Panc1 (cell line): ENCODE data around the gene CENATAC. TPM values are rescaled to one million over a fixed set of nuclear protein-coding genes. Genes with fewer than 3 reads are reported as not detected.
"Not testable (repeated sequence)": the region's sequence is repeated elsewhere in the genome, so short reads cannot be mapped to it uniquely, and the experiment has no call there.

ENCODE experiments used
- ATAC-seq: fragments of 200-7000 bp; cut with Tn5 transposase; 2 replicates; pipeline ENCODE4 v1.9.1; 2020; ENCODE audit warnings: mild to moderate bottlenecking, moderate library complexity
- BruUV-seq: library from RNA; stranded (reverse); fragments of 400-500 nt; replicated peaks from 2 replicates; lab custom pipeline; 2021; lab: Mats Ljungman, UMichigan
- CTCF ChIA-PET: fragments of 300-600 bp; sonication (Branson Sonifier 250); formaldehyde crosslinking; loops from one replicate; lab custom pipeline; 2022; ENCODE audit warnings: antibody characterized with exemption; lab: Charles Lee
- POLR2A ChIA-PET: fragments of 300-600 bp; sonication (Branson Sonifier 250); formaldehyde crosslinking; loops from one replicate; lab custom pipeline; 2022; ENCODE audit warnings: antibody characterized with exemption; lab: Charles Lee
- DNase-seq: peaks from one replicate; pipeline ENCODE4 v3.0.0-alpha.2; 2010; ENCODE audit warnings: low read depth, low spot score
- H3K27ac ChIP-seq: 2 replicates; pipeline ENCODE4 v1.5.1; 2011; ENCODE audit warnings: mild to moderate bottlenecking, low read length, inconsistent platforms
- H3K27me3 ChIP-seq: fragments of 200-500 bp; sonication (Bioruptor generic); 2 replicates; pipeline ENCODE4 v1.6.0; 2014; ENCODE audit warnings: low read length, inconsistent platforms; ENCODE audit not compliant: control insufficient read depth, insufficient read depth
- H3K36me3 ChIP-seq: fragments of 200-500 bp; sonication (Bioruptor generic); 2 replicates; pipeline ENCODE4 v1.5.1; 2014; ENCODE audit warnings: inconsistent platforms, mild to moderate bottlenecking, low read length, moderate library complexity; ENCODE audit not compliant: control insufficient read depth, insufficient read depth
- H3K4me1 ChIP-seq: 2 replicates; pipeline ENCODE4 v1.5.1; 2011; ENCODE audit warnings: inconsistent platforms, mild to moderate bottlenecking, low read length, moderate library complexity; ENCODE audit not compliant: control insufficient read depth, insufficient read depth
- H3K4me3 ChIP-seq, 2 experiments: 2 replicates each; pipeline ENCODE4 v1.5.1; 2011 to 2012; ENCODE audit warnings: low read depth in 2 of 2, low read length in 2 of 2, mild to moderate bottlenecking in 2 of 2, inconsistent platforms in 1 of 2, moderate library complexity in 1 of 2
- H3K9me3 ChIP-seq: fragments of 200-500 bp; sonication (Bioruptor generic); 2 replicates; pipeline ENCODE4 v1.5.1; 2014; ENCODE audit warnings: low read depth, mild to moderate bottlenecking, inconsistent platforms, low read length, moderate library complexity; ENCODE audit not compliant: control insufficient read depth, insufficient read depth
- CTCF ChIP-seq: fragments of 450-650 bp; IDR thresholded peaks from 2 replicates; pipeline ENCODE4 v1.5.1; 2017; ENCODE audit warnings: mild to moderate bottlenecking
- POLR2AphosphoS5 ChIP-seq: IDR thresholded peaks from 2 replicates; pipeline ENCODE4 v1.6.1; 2012; ENCODE audit warnings: mild to moderate bottlenecking, low read depth, low read length, moderate library complexity
- REST ChIP-seq, 2 experiments: IDR thresholded peaks; 2 replicates each; pipeline ENCODE4 v1.6.1; 2011 to 2012; ENCODE audit warnings: low read depth in 2 of 2, control low read depth in 1 of 2, low read length in 1 of 2, mild to moderate bottlenecking in 1 of 2, moderate library complexity in 1 of 2; ENCODE audit not compliant: insufficient read depth in 1 of 2
- SIN3A ChIP-seq: IDR thresholded peaks from 2 replicates; pipeline ENCODE4 v1.6.1; 2012; ENCODE audit warnings: low read depth, mild to moderate bottlenecking, low read length, moderate library complexity, borderline replicate concordance; ENCODE audit not compliant: insufficient read depth
- TCF7L2 ChIP-seq: IDR thresholded peaks from 2 replicates; pipeline ENCODE4 v1.6.1; 2011; ENCODE audit warnings: mild to moderate bottlenecking, low read depth, low read length, inconsistent platforms
- in situ Hi-C: cut with HindIII; loops from 2 replicates; pipeline ENCODE4 v1.10.0; 2016; ENCODE audit warnings: low sequenced_read_pairs, low pct_unique_long_range_greater_than_20kb
- intact Hi-C: fragments of 100-400 bp; cut with micrococcal nuclease; formaldehyde crosslinking; loops from one replicate; pipeline ENCODE4 v1.10.0; 2022; ENCODE audit not compliant: unreplicated experiment
- total RNA-seq: library from RNA; stranded (reverse); gene quantifications from one replicate; pipeline ENCODE4 v1.2.1, GENCODE V29; 2021; ENCODE audit not compliant: unreplicated experiment

CENATAC gene
- total RNA-seq, 1 experiment from 2014 or later = 45.4 TPM

- Histone ChIP-seq H3K4me3 (no peak overlapping the region), H3K9me3 (no peaks in the 10 kb centered on the region), H3K27ac (no peak overlapping the region), H3K27me3 (no peaks in the 10 kb centered on the region), H3K4me1 (no peaks in the 10 kb centered on the region), H3K36me3 (no peaks in the 10 kb centered on the region)
- ATAC-seq = no peak
- no peak for TF ChIP-seq TCF7L2
- TF ChIP-seq POLR2AphosphoS5 = no peak
- TF ChIP-seq REST (IDR thresholded peaks at IDR 0.05; ENCODE audit: insufficient read depth in 1 of 2, low read depth in 2 of 2, low read length in 1 of 2) = no peak
- TF ChIP-seq SIN3A = no peak
- no peak for TF ChIP-seq CTCF
- intact Hi-C loops = no loop called here
- in situ Hi-C loops = no loop called here
- ChIA-PET POLR2A (no interaction called here), CTCF (interaction anchor here (0.5 kb wide), 1 partner anchor 52 kb away, joined by 5 read pairs; no protein-coding TSS in a partner anchor)
- BruUV-seq = no TSS peak
- DNase-seq = no peak
These were observed 18.5 kb upstream of the CENATAC start for GRCh38 chr11:118979434-118979833.

- Histone ChIP-seq H3K36me3 (no peaks in the 10 kb centered on the region), H3K4me1 (no peaks in the 10 kb centered on the region), H3K4me3 (no peak overlapping the region), H3K27me3 (no peaks in the 10 kb centered on the region), H3K27ac (no peak overlapping the region), H3K9me3 (no peaks in the 10 kb centered on the region)
- ATAC-seq (peak; percentile 35; the same call in 1 of the 2 replicates), DNase-seq (no peak)
- TF ChIP-seq SIN3A (no peak), CTCF (no peak), TCF7L2 (no peak), REST (IDR thresholded peaks at IDR 0.05; ENCODE audit: insufficient read depth in 1 of 2, low read depth in 2 of 2, low read length in 1 of 2) (no peak), POLR2AphosphoS5 (no peak)
- in situ Hi-C loops (no loop called here), intact Hi-C loops (no loop called here)
- ChIA-PET CTCF (no interaction called here), POLR2A (interaction anchor here (0.6 kb wide), 1 partner anchor 70 kb away, joined by 10 read pairs; no protein-coding TSS in a partner anchor)
- no TSS peak for BruUV-seq
These were observed 17.6 kb upstream of the CENATAC start for GRCh38 chr11:118980191-118980881.

GRCh38 chr11:118984337-118984736, 13.6 kb upstream of the CENATAC start:
- H3K36me3 ChIP-seq, DNase-seq, H3K4me1 ChIP-seq, in situ Hi-C loops, ATAC-seq, H3K27ac ChIP-seq, H3K9me3 ChIP-seq, intact Hi-C loops, H3K27me3 ChIP-seq, BruUV-seq, H3K4me3 ChIP-seq, CTCF ChIA-PET: not testable (repeated sequence)
- POLR2A ChIA-PET = interaction anchor here (0.7 kb wide), 1 partner anchor 14 kb away, joined by 3 read pairs; the partner anchor contains the start of gene CENATAC
